Mesendoderm (in vitro differentiated cells): ENCODE results near the gene GALNT17.

Experiments used
- DNase-seq: peaks from one replicate; pipeline ENCODE4 v3.0.0; 2013
- H2AK5ac ChIP-seq: 2 replicates; pipeline ENCODE4 v1.6.1; 2013; ENCODE audit warnings: low read length, inconsistent platforms
- H2BK120ac ChIP-seq: 2 replicates; pipeline ENCODE4 v1.6.1; 2013; ENCODE audit warnings: low read depth, mild to moderate bottlenecking, low read length, moderate library complexity, mixed read lengths
- H2BK15ac ChIP-seq: replicated peaks from 2 replicates; pipeline ENCODE4 v1.6.1; 2013; ENCODE audit warnings: low read depth, mild to moderate bottlenecking, moderate library complexity
- H2BK5ac ChIP-seq: 2 replicates; pipeline ENCODE4 v1.6.1; 2013; ENCODE audit warnings: low read length, inconsistent platforms
- H3K18ac ChIP-seq: 2 replicates; pipeline ENCODE4 v1.6.1; 2013; ENCODE audit warnings: mild to moderate bottlenecking, low read length, mixed read lengths
- H3K23ac ChIP-seq: one replicate; pipeline ENCODE4 v1.6.1; 2013; ENCODE audit warnings: low read length
- H3K27ac ChIP-seq: 2 replicates; pipeline ENCODE4 v1.5.1; 2013; ENCODE audit warnings: low read depth, mild to moderate bottlenecking, inconsistent platforms, low read length, moderate library complexity
- H3K27me3 ChIP-seq: 2 replicates; pipeline ENCODE4 v1.6.1; 2013; ENCODE audit warnings: low read length, control low read depth, mild to moderate bottlenecking, inconsistent platforms; ENCODE audit not compliant: insufficient read depth, poor library complexity
- H3K36me3 ChIP-seq: 2 replicates; pipeline ENCODE4 v1.6.1; 2013; ENCODE audit warnings: low read length, inconsistent platforms; ENCODE audit not compliant: control insufficient read depth, insufficient read depth
- H3K4ac ChIP-seq: one replicate; pipeline ENCODE4 v1.6.1; 2013; ENCODE audit warnings: low read depth, mild to moderate bottlenecking, low read length, moderate library complexity
- H3K4me1 ChIP-seq: 2 replicates; pipeline ENCODE4 v1.6.1; 2013; ENCODE audit warnings: low read depth, low read length, inconsistent platforms; ENCODE audit not compliant: control insufficient read depth
- H3K4me2 ChIP-seq: 2 replicates; pipeline ENCODE4 v1.6.1; 2013; ENCODE audit warnings: low read length
- H3K4me3 ChIP-seq: 2 replicates; pipeline ENCODE4 v1.5.1; 2013; ENCODE audit warnings: mild to moderate bottlenecking, low read length
- H3K56ac ChIP-seq: one replicate; pipeline ENCODE4 v1.6.1; 2013; ENCODE audit warnings: low read length
- H3K79me1 ChIP-seq: 2 replicates; pipeline ENCODE4 v1.6.1; 2013; ENCODE audit warnings: low read length, inconsistent platforms
- H3K79me2 ChIP-seq: 2 replicates; pipeline ENCODE4 v1.6.1; 2013; ENCODE audit warnings: mild to moderate bottlenecking, low read length; ENCODE audit not compliant: control insufficient read depth, insufficient read depth
- H3K9ac ChIP-seq: 2 replicates; pipeline ENCODE4 v1.6.1; 2013; ENCODE audit warnings: low read length, inconsistent platforms
- H4K5ac ChIP-seq: one replicate; pipeline ENCODE4 v1.6.1; 2013; ENCODE audit warnings: low read length
- H4K8ac ChIP-seq: one replicate; pipeline ENCODE4 v1.6.1; 2013; ENCODE audit warnings: low read depth, mild to moderate bottlenecking, control low read depth, low read length, moderate library complexity
- WGBS: extraction: QIAGEN DNeasy Blood & Tissue Kit; methylation state at CpG from one replicate; pipeline ENCODE4 v1.1.7; 2013; ENCODE audit warnings: low lambda C conversion rate, missing lambda C conversion rate; ENCODE audit not compliant: insufficient coverage; ENCODE audit errors: extremely low coverage; 5-methylcytosine and 5-hydroxymethylcytosine counted together

The GALNT17 gene

GRCh38 chr7:71343039-71343438 is 211.1 kb downstream of the GALNT17 start:
- Histone ChIP-seq H3K79me1 (peaks cover 8% of the 10 kb centered on the region), H3K4me3 (no peak overlapping the region), H4K5ac (no peak overlapping the region), H3K56ac (no peak overlapping the region), H3K79me2 (peaks cover 5% of the 10 kb centered on the region), H3K4me1 (peaks cover 3% of the 10 kb centered on the region), H3K23ac (no peak overlapping the region), H2BK120ac (no peak overlapping the region), H3K4me2 (no peak overlapping the region), H2BK5ac (no peak overlapping the region), H3K27me3 (no peaks in the 10 kb centered on the region), H2BK15ac (no peak overlapping the region), H2AK5ac (no peak overlapping the region), H3K36me3 (no peaks in the 10 kb centered on the region), H4K8ac (no peak overlapping the region), H3K18ac (no peak overlapping the region), H3K27ac (no peak overlapping the region), H3K4ac (no peak overlapping the region), H3K9ac (no peak overlapping the region)
- DNase-seq: peak; percentile 28

GRCh38 chr7:71343892-71344291 is 211.9 kb downstream of the GALNT17 start:
- Histone ChIP-seq H3K27ac (no peak overlapping the region), H2BK15ac (no peak overlapping the region), H2BK120ac (no peak overlapping the region), H3K4me3 (no peak overlapping the region), H3K4ac (no peak overlapping the region), H3K18ac (no peak overlapping the region), H3K4me2 (no peak overlapping the region), H3K27me3 (no peaks in the 10 kb centered on the region), H3K4me1 (peaks cover 5% of the 10 kb centered on the region), H3K9ac (no peak overlapping the region), H2AK5ac (no peak overlapping the region), H3K79me2 (peaks cover 5% of the 10 kb centered on the region), H2BK5ac (no peak overlapping the region), H3K56ac (no peak overlapping the region), H3K79me1 (peaks cover 8% of the 10 kb centered on the region), H3K36me3 (no peaks in the 10 kb centered on the region), H3K23ac (no peak overlapping the region), H4K5ac (no peak overlapping the region), H4K8ac (no peak overlapping the region)
- no CpG with 5 or more reads among the region's 1 CpG for WGBS
- no peak for DNase-seq

- Histone ChIP-seq H3K4me3 (no peak overlapping the region), H2BK120ac (no peak overlapping the region), H3K79me2 (peaks cover 5% of the 10 kb centered on the region), H3K9ac (no peak overlapping the region), H3K79me1 (peaks cover 6% of the 10 kb centered on the region), H3K56ac (no peak overlapping the region), H3K27me3 (no peaks in the 10 kb centered on the region), H3K4me2 (no peak overlapping the region), H3K18ac (no peak overlapping the region), H2BK15ac (no peak overlapping the region), H3K4ac (no peak overlapping the region), H3K36me3 (no peaks in the 10 kb centered on the region), H4K8ac (no peak overlapping the region), H3K23ac (no peak overlapping the region), H4K5ac (no peak overlapping the region), H2BK5ac (no peak overlapping the region), H3K27ac (no peak overlapping the region), H2AK5ac (no peak overlapping the region), H3K4me1 (peaks cover 2% of the 10 kb centered on the region)
- DNase-seq: no peak
- no CpG with 5 or more reads among the region's 9 CpGs for WGBS
Observed at GRCh38 chr7:71345117-71345884, 213.4 kb downstream of the GALNT17 start.

- no peak overlapping the region for H2BK120ac ChIP-seq
- peak; percentile 44 for DNase-seq
- H3K36me3 ChIP-seq: no peaks in the 10 kb centered on the region
- H3K79me1 ChIP-seq: peaks cover 11% of the 10 kb centered on the region
- H3K4me3 ChIP-seq: no peak overlapping the region
- H3K27ac ChIP-seq: no peak overlapping the region
- H3K4me1 ChIP-seq: peaks cover 2% of the 10 kb centered on the region
- no peak overlapping the region for H3K4me2 ChIP-seq
- H3K9ac ChIP-seq: no peak overlapping the region
- H2BK5ac ChIP-seq: no peak overlapping the region
- H3K23ac ChIP-seq: no peak overlapping the region
- no peaks in the 10 kb centered on the region for H3K27me3 ChIP-seq
- no peak overlapping the region for H3K18ac ChIP-seq
- H3K56ac ChIP-seq: no peak overlapping the region
- H3K79me2 ChIP-seq: peaks cover 6% of the 10 kb centered on the region
- no peak overlapping the region for H2AK5ac ChIP-seq
- no CpG with 5 or more reads among the region's 16 CpGs for WGBS
- H2BK15ac ChIP-seq: no peak overlapping the region
- H4K8ac ChIP-seq: peak overlapping the region; percentile 86
- no peak overlapping the region for H4K5ac ChIP-seq
- no peak overlapping the region for H3K4ac ChIP-seq
Observed at GRCh38 chr7:71348821-71349681, 217.1 kb downstream of the GALNT17 start.

GRCh38 chr7:71349682-71350481 is 217.9 kb downstream of the GALNT17 start:
- Histone ChIP-seq H3K4me2 (no peak overlapping the region), H3K23ac (no peak overlapping the region), H2BK5ac (no peak overlapping the region), H3K79me1 (peaks cover 11% of the 10 kb centered on the region), H3K79me2 (peaks cover 7% of the 10 kb centered on the region), H3K18ac (peak overlapping the region; percentile 28), H3K4me3 (no peak overlapping the region), H3K4ac (no peak overlapping the region), H3K36me3 (no peaks in the 10 kb centered on the region), H3K27ac (no peak overlapping the region), H2BK120ac (no peak overlapping the region), H3K56ac (no peak overlapping the region), H3K4me1 (peaks cover 2% of the 10 kb centered on the region), H2BK15ac (no peak overlapping the region), H3K9ac (no peak overlapping the region), H4K5ac (no peak overlapping the region), H4K8ac (no peak overlapping the region), H2AK5ac (no peak overlapping the region), H3K27me3 (no peaks in the 10 kb centered on the region)
- WGBS: no CpG with 5 or more reads among the region's 5 CpGs
- no peak for DNase-seq
